ENCODE results near the gene EYA2.

Gene EYA2

GRCh38 chr20:47124181-47124717 lies 229.6 kb downstream of the EYA2 start:
- H3K9me3 ChIP-seq (ENCODE audit: low read length): no peaks in the 10 kb centered on the region
- H3K4me1 ChIP-seq (ENCODE audit: insufficient read depth, low read length): peaks cover 3% of the 10 kb centered on the region
- H3K4me3 ChIP-seq (ENCODE audit: low read length): no peak overlapping the region
- no peak overlapping the region for H2AFZ ChIP-seq (ENCODE audit: low read depth, low read length)
- peaks cover 8% of the 10 kb centered on the region for H3K27me3 ChIP-seq (ENCODE audit: insufficient read depth, low read length)
- H3K36me3 ChIP-seq (ENCODE audit: insufficient read depth, low read length): no peaks in the 10 kb centered on the region

GRCh38 chr20:47125508-47125757 lies 230.8 kb downstream of the EYA2 start:
- Histone ChIP-seq H3K4me3 (ENCODE audit: low read length) (no peak overlapping the region), H3K36me3 (ENCODE audit: insufficient read depth, low read length) (no peaks in the 10 kb centered on the region), H3K9me3 (ENCODE audit: low read length) (no peaks in the 10 kb centered on the region), H3K27me3 (ENCODE audit: insufficient read depth, low read length) (peaks cover 8% of the 10 kb centered on the region), H3K4me1 (ENCODE audit: insufficient read depth, low read length) (peaks cover 3% of the 10 kb centered on the region), H2AFZ (ENCODE audit: low read depth, low read length) (no peak overlapping the region)

- peaks cover 8% of the 10 kb centered on the region for H3K27me3 ChIP-seq (ENCODE audit: insufficient read depth, low read length)
- H3K4me1 ChIP-seq (ENCODE audit: insufficient read depth, low read length): peaks cover 3% of the 10 kb centered on the region
- H3K4me3 ChIP-seq (ENCODE audit: low read length): no peak overlapping the region
- no peaks in the 10 kb centered on the region for H3K9me3 ChIP-seq (ENCODE audit: low read length)
- H3K36me3 ChIP-seq (ENCODE audit: insufficient read depth, low read length): no peaks in the 10 kb centered on the region
- H2AFZ ChIP-seq (ENCODE audit: low read depth, low read length): no peak overlapping the region
Observed at GRCh38 chr20:47125758-47126591, 231.3 kb downstream of the EYA2 start.

GRCh38 chr20:47126709-47127108 lies 232.1 kb downstream of the EYA2 start:
- H3K4me1 ChIP-seq (ENCODE audit: insufficient read depth, low read length): peaks cover 3% of the 10 kb centered on the region
- no peaks in the 10 kb centered on the region for H3K9me3 ChIP-seq (ENCODE audit: low read length)
- no peaks in the 10 kb centered on the region for H3K36me3 ChIP-seq (ENCODE audit: insufficient read depth, low read length)
- H3K27me3 ChIP-seq (ENCODE audit: insufficient read depth, low read length): peaks cover 8% of the 10 kb centered on the region
- H2AFZ ChIP-seq (ENCODE audit: low read depth, low read length): no peak overlapping the region
- H3K4me3 ChIP-seq (ENCODE audit: low read length): no peak overlapping the region

- no peaks in the 10 kb centered on the region for H3K9me3 ChIP-seq (ENCODE audit: low read length)
- peaks cover 8% of the 10 kb centered on the region for H3K27me3 ChIP-seq (ENCODE audit: insufficient read depth, low read length)
- peaks cover 3% of the 10 kb centered on the region for H3K4me1 ChIP-seq (ENCODE audit: insufficient read depth, low read length)
- H3K36me3 ChIP-seq (ENCODE audit: insufficient read depth, low read length): no peaks in the 10 kb centered on the region
- H3K4me3 ChIP-seq (ENCODE audit: low read length): no peak overlapping the region
- no peak overlapping the region for H2AFZ ChIP-seq (ENCODE audit: low read depth, low read length)
Observed at GRCh38 chr20:47127546-47127945, 232.9 kb downstream of the EYA2 start.

GRCh38 chr20:47127999-47128398 lies 233.4 kb downstream of the EYA2 start:
- Histone ChIP-seq H3K36me3 (ENCODE audit: insufficient read depth, low read length) (no peaks in the 10 kb centered on the region), H2AFZ (ENCODE audit: low read depth, low read length) (no peak overlapping the region), H3K4me3 (ENCODE audit: low read length) (no peak overlapping the region), H3K4me1 (ENCODE audit: insufficient read depth, low read length) (peaks cover 3% of the 10 kb centered on the region), H3K27me3 (ENCODE audit: insufficient read depth, low read length) (peaks cover 8% of the 10 kb centered on the region), H3K9me3 (ENCODE audit: low read length) (no peaks in the 10 kb centered on the region)

- Histone ChIP-seq H2AFZ (ENCODE audit: low read depth, low read length) (no peak overlapping the region), H3K4me1 (ENCODE audit: insufficient read depth, low read length) (peaks cover 3% of the 10 kb centered on the region), H3K27me3 (ENCODE audit: insufficient read depth, low read length) (peaks cover 8% of the 10 kb centered on the region)
Observed at GRCh38 chr20:47129306-47129705, 234.7 kb downstream of the EYA2 start.

GRCh38 chr20:47133809-47134456 lies 239.3 kb downstream of the EYA2 start:
- Histone ChIP-seq H2AFZ (ENCODE audit: low read depth, low read length) (no peak overlapping the region), H3K36me3 (ENCODE audit: insufficient read depth, low read length) (no peaks in the 10 kb centered on the region), H3K9me3 (ENCODE audit: low read length) (no peaks in the 10 kb centered on the region), H3K4me3 (ENCODE audit: low read length) (no peak overlapping the region), H3K27me3 (ENCODE audit: insufficient read depth, low read length) (no peaks in the 10 kb centered on the region), H3K4me1 (ENCODE audit: insufficient read depth, low read length) (no peaks in the 10 kb centered on the region)

More at GRCh38 chr20:47129306-47129705, 234.7 kb downstream of the EYA2 start:
- Histone ChIP-seq H3K36me3 (ENCODE audit: insufficient read depth, low read length) (no peaks in the 10 kb centered on the region), H3K9me3 (ENCODE audit: low read length) (no peaks in the 10 kb centered on the region), H3K4me3 (ENCODE audit: low read length) (no peak overlapping the region)

GRCh38 chr20:47136782-47137181 lies 242.1 kb downstream of the EYA2 start:
- Histone ChIP-seq H3K36me3 (ENCODE audit: insufficient read depth, low read length) (no peaks in the 10 kb centered on the region), H3K27me3 (ENCODE audit: insufficient read depth, low read length) (no peaks in the 10 kb centered on the region), H2AFZ (ENCODE audit: low read depth, low read length) (no peak overlapping the region), H3K9me3 (ENCODE audit: low read length) (no peaks in the 10 kb centered on the region), H3K4me1 (ENCODE audit: insufficient read depth, low read length) (no peaks in the 10 kb centered on the region), H3K4me3 (ENCODE audit: low read length) (no peak overlapping the region)

- Histone ChIP-seq H3K4me1 (ENCODE audit: insufficient read depth, low read length) (no peaks in the 10 kb centered on the region), H3K4me3 (ENCODE audit: low read length) (no peak overlapping the region), H3K27me3 (ENCODE audit: insufficient read depth, low read length) (no peaks in the 10 kb centered on the region), H3K36me3 (ENCODE audit: insufficient read depth, low read length) (no peaks in the 10 kb centered on the region), H3K9me3 (ENCODE audit: low read length) (no peaks in the 10 kb centered on the region), H2AFZ (ENCODE audit: low read depth, low read length) (no peak overlapping the region)
Observed at GRCh38 chr20:47137231-47137870, 242.7 kb downstream of the EYA2 start.

- H3K4me1 ChIP-seq (ENCODE audit: insufficient read depth, low read length): peaks cover under 1% of the 10 kb centered on the region
- peaks cover 2% of the 10 kb centered on the region for H3K27me3 ChIP-seq (ENCODE audit: insufficient read depth, low read length)
- no peak overlapping the region for H3K4me3 ChIP-seq (ENCODE audit: low read length)
- no peak overlapping the region for H2AFZ ChIP-seq (ENCODE audit: low read depth, low read length)
- no peaks in the 10 kb centered on the region for H3K36me3 ChIP-seq (ENCODE audit: insufficient read depth, low read length)
- no peaks in the 10 kb centered on the region for H3K9me3 ChIP-seq (ENCODE audit: low read length)
Observed at GRCh38 chr20:47139934-47140535, 245.4 kb downstream of the EYA2 start.

- Histone ChIP-seq H3K4me3 (ENCODE audit: low read length) (no peak overlapping the region), H3K36me3 (ENCODE audit: insufficient read depth, low read length) (no peaks in the 10 kb centered on the region), H3K4me1 (ENCODE audit: insufficient read depth, low read length) (peaks cover 3% of the 10 kb centered on the region), H2AFZ (ENCODE audit: low read depth, low read length) (no peak overlapping the region), H3K9me3 (ENCODE audit: low read length) (no peaks in the 10 kb centered on the region), H3K27me3 (ENCODE audit: insufficient read depth, low read length) (peaks cover 2% of the 10 kb centered on the region)
Observed at GRCh38 chr20:47141350-47141921, 246.8 kb downstream of the EYA2 start.

Data from neuron (in vitro differentiated cells).